Stimulated activated CD8-positive, alpha-beta memory T cell treated with anti-CD3 and anti-CD28 coated beads, Interleukin-12 subunit alpha, Interleukin-12 subunit beta, amount 100 ng/mL, for 1 hour (primary cell): ENCODE data around the gene CACNB2.

Source experiments
- DNase-seq: peaks from one replicate; pipeline ENCODE4 v3.0.0-alpha.2; 2020; ENCODE audit warnings: low read depth

Gene CACNB2

GRCh38 chr10:18340496-18341051 lies 200.3 kb downstream of the CACNB2 start:
- no peak for DNase-seq

GRCh38 chr10:18341055-18341454 lies 200.8 kb downstream of the CACNB2 start:
- DNase-seq = no peak

- DNase-seq = no peak
Measured at GRCh38 chr10:18343573-18343972, 203.3 kb downstream of the CACNB2 start.

- DNase-seq = no peak
Measured at GRCh38 chr10:18345308-18345707, 205.1 kb downstream of the CACNB2 start.

- DNase-seq = no peak
Measured at GRCh38 chr10:18350340-18350739, 210.1 kb downstream of the CACNB2 start.

GRCh38 chr10:18351421-18351820 lies 211.2 kb downstream of the CACNB2 start:
- DNase-seq = no peak

- DNase-seq = no peak
Measured at GRCh38 chr10:18352175-18352574, 212.0 kb downstream of the CACNB2 start.

- DNase-seq = no peak
Measured at GRCh38 chr10:18359812-18360211, 219.6 kb downstream of the CACNB2 start.

- no peak for DNase-seq
Measured at GRCh38 chr10:18362892-18363291, 222.7 kb downstream of the CACNB2 start.

GRCh38 chr10:18364987-18365775 lies 225.0 kb downstream of the CACNB2 start:
- DNase-seq = no peak

- DNase-seq = no peak
Measured at GRCh38 chr10:18367840-18368239, 227.6 kb downstream of the CACNB2 start.

GRCh38 chr10:18368273-18368672 lies 228.0 kb downstream of the CACNB2 start:
- DNase-seq = no peak

GRCh38 chr10:18368682-18369081 lies 228.5 kb downstream of the CACNB2 start:
- DNase-seq = no peak

GRCh38 chr10:18369859-18370473 lies 229.7 kb downstream of the CACNB2 start:
- DNase-seq = no peak

- DNase-seq = no peak
Measured at GRCh38 chr10:18376650-18377049, 236.4 kb downstream of the CACNB2 start.

- no peak for DNase-seq
Measured at GRCh38 chr10:18377898-18378297, 237.7 kb downstream of the CACNB2 start.

- DNase-seq = no peak
Measured at GRCh38 chr10:18378766-18379165, 238.5 kb downstream of the CACNB2 start.

GRCh38 chr10:18381679-18382078 lies 241.5 kb downstream of the CACNB2 start:
- DNase-seq = no peak

- DNase-seq = no peak
Measured at GRCh38 chr10:18397906-18398305, 257.7 kb downstream of the CACNB2 start.

- DNase-seq = no peak
Measured at GRCh38 chr10:18399158-18399557, 258.9 kb downstream of the CACNB2 start.

GRCh38 chr10:18400201-18400905 lies 260.1 kb downstream of the CACNB2 start:
- no peak for DNase-seq

GRCh38 chr10:18400906-18401245 lies 260.7 kb downstream of the CACNB2 start:
- DNase-seq = no peak
